Skeletal muscle cell (primary cell): Measurements from ENCODE around the gene PCDH15.

ENCODE experiments used
- DNase-seq: peaks from one replicate; pipeline ENCODE4 v3.0.0-alpha.2; 2010; ENCODE audit warnings: low read depth
- H3K4me3 ChIP-seq: 2 replicates; pipeline ENCODE4 v1.5.1; 2011; ENCODE audit warnings: low read depth, mild to moderate bottlenecking, control low read depth, low read length, moderate library complexity

Gene PCDH15

DNA sequence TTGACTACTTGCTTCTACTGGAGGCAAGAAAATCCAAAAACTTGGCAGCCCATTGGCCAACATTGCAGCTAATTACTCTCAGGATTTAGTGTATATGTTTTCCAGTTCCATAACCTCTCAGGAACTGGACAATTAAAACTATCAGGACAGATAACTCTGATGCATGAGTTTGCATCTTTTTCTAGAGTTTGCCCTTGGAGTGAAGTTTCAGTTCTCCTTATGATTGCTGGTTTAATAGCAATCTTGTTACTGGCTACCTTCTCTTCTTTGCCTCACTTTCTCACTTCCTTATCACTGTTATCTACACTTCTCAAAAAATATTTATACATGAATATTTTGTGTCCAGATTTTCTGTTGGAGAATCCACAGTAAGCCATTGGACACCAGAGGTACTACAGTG lies 735.9 kb downstream of the PCDH15 start:
- no peak overlapping the region for H3K4me3 ChIP-seq
- no peak for DNase-seq

DNA sequence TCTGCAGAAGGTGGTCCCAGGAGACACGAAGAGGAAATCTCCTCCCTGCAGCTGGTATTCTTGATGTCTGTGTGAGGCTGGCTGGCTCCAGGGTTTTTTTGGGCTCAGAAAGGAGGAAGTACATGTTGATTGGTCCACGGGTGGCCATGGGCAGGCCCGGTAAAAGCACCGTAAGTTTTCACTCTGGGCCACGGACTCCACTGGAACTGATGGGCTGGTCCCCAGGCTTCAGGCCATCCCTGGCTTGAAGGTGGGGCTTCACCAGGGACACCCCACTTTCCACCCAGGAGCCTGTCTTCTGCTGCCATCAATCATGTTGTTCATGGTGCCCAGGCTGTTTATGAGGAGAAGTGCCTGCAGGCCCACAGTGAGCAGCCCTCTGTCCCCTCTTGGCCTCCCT lies 736.8 kb downstream of the PCDH15 start:
- DNase-seq, result no peak
- H3K4me3 ChIP-seq, result no peak overlapping the region

DNA sequence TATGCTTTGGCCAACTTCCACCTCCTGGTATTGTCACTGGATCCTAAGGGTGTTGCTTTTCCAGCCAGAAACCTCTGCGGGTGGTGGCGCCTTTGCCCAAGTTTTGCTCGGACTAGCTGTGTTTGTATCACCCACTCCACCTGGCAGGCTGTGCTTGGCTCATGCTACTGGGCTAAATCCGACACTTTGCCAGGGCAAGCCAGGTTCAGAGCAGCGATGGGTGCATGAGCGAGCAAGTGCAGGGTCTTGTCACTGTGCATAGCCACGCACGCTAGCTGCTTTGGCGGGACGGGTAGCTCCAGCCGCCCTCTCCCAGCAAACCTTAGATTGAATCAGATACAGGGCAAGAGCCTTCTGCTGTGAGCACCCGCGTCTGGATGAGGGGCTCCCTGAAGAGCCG lies 737.5 kb downstream of the PCDH15 start:
- no peak overlapping the region for H3K4me3 ChIP-seq
- DNase-seq, result no peak

DNA sequence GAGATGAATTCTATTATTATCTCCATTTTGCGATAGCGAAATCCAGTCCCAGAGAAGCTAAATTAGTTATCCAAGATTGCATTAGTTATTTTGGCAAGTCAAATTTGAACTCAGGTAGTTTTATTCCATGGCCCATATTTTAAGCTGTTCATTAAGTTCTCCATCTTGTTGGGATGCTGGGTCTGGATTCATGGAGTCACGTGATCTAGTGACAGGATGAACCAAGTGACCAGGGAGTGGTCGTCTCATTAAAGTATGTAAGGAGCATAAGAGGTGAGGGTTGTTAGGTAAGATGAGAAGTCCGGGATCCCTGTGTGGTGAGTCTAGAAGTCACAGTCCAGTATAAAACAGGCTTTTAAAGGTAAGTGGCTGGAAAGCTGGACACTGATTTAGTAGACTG lies 740.5 kb downstream of the PCDH15 start:
- no peak overlapping the region for H3K4me3 ChIP-seq
- DNase-seq, result no peak

DNA sequence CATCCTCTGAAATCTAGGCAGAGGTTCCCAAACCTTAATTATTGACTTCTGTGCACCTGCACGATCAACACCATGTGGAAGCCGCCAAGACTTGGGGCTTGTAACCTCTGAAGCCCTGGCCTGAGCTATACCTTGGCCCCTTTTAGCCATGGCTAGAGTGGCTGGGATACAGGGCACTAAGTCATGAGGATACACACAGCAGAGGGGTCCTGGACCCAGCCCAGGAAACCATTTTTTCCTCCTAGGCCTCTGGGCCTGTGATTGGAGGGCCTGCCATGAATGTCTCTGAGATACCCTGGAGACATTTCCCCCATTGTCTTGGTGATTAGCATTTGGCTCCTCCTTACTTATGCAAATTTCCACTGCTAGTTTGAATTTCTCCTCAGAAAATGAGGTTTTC lies 743.7 kb downstream of the PCDH15 start:
- H3K4me3 ChIP-seq, result no peak overlapping the region
- DNase-seq, result no peak

DNA sequence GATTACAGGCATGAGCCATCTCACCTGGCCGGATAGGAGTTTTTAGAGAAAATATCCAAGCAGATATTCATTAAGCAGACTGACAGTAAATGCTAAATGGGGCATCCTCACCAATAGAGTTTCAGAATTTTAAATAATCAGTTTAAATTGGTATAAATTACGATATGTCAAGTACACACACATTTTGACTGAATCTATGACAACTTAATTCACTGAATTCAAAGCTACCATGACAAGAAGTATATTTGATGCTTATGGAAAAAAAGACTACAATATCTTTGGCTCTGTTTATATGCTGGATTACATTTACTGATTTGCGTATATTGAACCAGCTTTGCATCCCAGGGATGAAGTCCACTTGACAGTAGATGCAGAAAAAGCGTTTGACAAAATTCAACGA lies 774.7 kb downstream of the PCDH15 start:
- no peak overlapping the region for H3K4me3 ChIP-seq
- DNase-seq, result no peak

DNA sequence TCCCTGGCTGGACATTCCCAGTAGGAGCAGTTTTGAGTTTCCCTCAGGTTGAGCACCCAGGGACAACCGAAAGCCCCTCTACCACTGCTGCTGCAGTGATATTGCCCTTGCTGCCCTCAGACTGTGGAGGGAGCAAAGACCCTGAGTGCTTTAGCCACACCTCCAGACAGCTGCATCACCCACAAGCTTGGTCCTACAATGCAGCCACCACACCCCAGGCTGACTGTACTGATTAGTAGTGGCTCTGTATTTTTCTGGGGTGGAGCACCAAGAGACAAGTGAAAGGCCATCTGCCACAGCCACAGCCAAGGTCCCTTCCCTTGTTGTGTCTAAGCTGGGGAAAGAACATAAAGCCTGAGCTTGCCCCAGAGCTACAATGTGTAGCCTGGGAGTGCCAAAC lies 789.9 kb downstream of the PCDH15 start:
- H3K4me3 ChIP-seq, result no peak overlapping the region
- DNase-seq, result no peak

DNA sequence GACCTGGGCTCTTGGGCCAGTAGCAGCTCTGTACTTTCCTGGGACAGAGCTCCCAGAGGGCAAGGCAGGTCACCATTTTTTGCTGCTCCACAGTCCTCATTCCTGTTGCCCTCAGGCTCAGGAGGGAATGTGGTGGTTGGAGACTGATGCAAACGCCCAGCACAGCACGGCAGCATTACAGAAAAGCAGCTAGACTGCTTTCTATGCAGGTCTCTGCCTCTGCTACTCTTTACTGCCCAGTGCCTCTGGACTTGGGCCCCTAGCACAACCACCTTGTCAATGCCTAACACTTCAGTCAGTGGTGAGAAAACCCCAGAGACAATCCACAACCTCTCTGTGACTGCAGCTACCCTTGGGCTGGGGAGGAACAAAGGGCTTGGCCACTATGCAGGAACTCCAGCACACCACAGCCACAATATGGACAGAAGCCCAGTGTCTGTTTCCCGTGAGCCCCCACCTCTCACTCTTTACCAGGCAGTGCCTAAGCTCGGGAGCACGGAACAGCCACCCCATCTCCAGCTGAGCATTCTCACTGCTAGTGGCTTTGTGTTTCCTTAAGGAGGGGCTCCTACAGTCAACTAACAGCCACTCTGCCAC lies 790.6 kb downstream of the PCDH15 start:
- H3K4me3 ChIP-seq, result no peak overlapping the region
- no peak for DNase-seq

DNA sequence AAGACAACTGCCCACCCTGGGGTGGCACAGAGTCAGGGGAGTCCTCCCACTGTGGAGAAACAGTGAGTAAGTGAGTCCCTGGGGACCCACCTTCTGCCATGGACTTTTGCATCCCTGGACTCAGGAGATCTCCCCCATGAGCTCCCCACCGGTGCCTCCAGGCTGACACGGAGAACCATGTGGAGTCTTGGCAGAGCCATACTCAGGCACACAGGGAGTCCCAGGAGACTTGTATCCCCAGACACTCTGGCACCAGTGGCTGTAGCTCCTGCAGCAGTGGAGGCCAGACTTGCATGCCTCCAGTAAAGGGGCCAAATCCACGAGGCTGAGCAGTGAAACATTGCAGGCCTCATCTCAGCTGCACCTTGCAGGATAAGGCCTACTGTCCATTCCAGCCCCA lies 791.4 kb downstream of the PCDH15 start:
- no peak overlapping the region for H3K4me3 ChIP-seq
- no peak for DNase-seq

DNA sequence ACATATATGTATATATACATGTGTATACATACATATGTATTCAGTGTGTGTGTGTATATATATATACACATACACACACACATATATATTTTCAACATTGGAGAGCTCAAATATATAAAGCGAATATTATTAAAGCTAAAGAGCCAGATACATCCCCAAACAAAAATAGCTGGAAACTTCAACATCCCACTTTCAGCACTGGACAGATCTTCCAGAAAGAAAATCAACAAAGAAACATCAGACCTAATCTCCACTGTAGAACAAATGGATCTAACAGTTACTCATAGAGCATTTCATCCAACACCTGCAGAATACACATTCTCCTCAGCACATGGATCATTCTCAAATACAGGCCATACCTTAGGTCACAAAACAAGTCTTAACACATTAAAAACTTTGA lies 799.0 kb downstream of the PCDH15 start:
- H3K4me3 ChIP-seq, result no peak overlapping the region
- DNase-seq, result no peak

DNA sequence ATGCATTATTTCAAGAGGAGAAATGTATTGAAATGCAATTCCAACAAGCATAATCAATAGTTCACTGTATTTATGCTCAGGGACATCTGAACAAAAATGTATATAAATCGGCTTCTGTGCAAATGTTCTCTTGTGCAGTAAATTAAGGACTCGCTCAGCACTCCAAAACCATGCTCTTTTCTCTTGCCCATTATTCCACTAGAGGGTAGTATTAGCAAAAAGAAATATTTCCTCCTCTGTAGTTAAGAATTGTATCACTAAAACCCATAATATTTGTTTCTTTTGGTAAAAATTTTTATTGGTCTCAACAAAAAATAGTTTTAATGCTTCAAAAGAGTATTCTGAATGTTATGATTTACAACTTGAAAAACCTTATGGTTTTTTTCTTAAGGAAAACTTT lies 803.1 kb downstream of the PCDH15 start:
- H3K4me3 ChIP-seq, result no peak overlapping the region
- no peak for DNase-seq

DNA sequence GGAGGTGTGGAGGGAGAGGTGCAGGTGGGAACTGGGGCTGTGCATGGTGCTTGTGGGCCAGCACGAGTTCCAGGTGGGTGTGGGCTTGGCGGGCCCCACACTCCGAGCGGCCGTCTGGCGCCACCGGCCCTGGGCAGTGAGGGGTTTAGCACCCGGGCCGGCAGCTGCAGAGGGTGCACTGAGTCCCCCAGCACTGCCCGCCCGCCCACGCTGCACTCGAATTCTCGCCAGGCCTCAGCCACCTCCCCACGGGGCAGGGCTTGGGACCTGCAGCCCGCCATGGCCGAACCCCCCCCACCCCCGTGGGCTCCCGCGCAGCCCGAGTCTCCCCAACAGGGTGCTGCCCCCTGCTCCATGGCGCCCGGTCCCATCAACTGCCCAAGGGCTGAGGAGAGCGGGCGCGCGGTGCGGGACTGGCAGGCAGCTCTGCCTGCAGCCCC lies 810.2 kb downstream of the PCDH15 start:
- no peak for DNase-seq
- no peak overlapping the region for H3K4me3 ChIP-seq

DNA sequence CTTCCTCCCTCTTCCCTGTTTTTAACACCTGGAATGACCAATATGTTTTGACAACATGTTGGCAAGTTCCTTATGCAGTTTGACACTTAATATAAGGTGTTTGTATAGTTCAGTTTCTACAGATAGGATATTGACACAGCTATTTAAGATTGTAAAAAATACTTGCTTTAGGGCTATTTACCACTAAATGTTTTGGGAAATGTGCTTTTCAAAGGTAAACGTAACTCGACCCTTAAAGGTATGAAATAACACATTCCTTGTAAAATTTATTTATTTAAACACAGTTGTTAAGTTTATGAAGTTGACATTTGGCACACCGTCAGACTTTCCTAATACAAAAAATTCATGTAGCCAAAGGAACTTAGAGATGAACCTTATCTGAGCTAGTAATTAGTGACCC lies 817.6 kb downstream of the PCDH15 start:
- H3K4me3 ChIP-seq, result no peak overlapping the region
- no peak for DNase-seq

DNA sequence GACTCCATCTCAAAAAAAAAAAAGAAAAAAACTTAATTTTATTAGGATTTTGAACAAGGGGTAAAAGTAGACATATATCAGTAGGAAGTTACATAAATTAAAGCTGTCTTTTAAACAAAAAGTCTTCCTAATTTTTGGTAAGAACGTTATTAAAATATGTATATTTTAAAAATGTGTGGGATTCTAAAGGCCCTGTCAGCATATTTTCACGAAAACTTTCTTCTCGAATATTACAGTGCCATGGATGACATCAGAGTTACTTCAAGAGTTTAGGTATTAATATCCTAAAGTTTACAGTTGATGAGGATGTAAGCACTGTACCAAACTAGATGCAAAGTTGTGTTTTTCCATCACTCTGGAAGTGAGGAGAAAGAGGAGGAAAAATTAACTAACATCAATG lies 820.8 kb downstream of the PCDH15 start:
- no peak overlapping the region for H3K4me3 ChIP-seq
- DNase-seq, result no peak

DNA sequence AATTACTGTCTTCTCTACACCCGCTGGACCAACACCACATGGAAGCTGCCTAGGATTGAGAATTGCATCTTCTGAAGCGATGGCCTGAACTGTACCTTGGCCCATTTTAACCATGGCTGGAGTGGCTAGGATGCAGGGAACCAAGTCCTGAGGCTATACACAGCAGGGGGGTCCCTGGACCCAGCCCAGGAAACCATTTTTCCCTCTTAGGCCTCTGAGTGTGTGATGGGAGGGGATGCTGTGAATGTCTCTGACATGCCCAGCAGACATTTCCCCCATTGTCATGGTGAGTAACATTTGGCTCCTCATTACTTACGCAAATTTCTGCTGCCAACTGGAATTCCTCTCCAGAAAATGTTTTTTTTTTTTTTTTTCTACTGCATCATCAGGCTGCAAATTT lies 822.7 kb downstream of the PCDH15 start:
- H3K4me3 ChIP-seq, result no peak overlapping the region
- DNase-seq, result no peak

DNA sequence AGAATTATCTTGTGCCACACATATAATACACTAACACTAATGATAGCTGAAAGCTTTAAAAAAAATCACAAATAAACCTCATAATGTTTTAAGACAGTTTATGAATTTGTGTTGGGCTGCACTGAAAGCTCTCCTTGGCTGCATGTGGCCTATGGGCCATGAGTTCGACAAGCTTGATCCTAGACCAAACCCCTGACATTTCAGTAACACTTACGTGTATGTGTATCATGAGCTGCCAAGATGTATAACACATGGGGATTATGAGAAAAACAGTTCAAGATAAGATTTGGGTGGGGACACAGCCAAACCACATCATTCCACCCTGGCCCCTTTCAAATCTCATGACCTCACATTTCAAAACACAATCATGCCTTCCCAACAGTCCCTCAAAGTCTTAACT lies 823.8 kb downstream of the PCDH15 start:
- no peak overlapping the region for H3K4me3 ChIP-seq
- no peak for DNase-seq

DNA sequence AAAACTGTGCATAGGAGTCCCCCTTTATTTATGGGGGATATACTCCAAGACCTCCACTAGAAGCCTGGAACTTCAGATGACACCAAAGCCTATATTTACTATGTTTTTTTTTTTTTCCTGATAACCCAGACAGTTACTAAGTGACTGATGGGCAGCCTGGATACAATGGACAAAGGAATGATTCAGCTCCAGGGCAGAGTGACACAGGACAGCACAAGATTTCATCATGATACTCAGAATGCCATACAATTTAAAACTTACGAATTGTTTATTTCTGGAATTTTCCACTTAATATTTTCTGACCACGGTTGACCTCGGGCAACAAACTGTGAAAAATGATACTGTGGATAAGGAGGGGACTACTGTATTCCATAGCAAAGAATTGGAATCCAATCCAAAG lies 843.6 kb downstream of the PCDH15 start:
- DNase-seq, result no peak
- H3K4me3 ChIP-seq, result no peak overlapping the region

DNA sequence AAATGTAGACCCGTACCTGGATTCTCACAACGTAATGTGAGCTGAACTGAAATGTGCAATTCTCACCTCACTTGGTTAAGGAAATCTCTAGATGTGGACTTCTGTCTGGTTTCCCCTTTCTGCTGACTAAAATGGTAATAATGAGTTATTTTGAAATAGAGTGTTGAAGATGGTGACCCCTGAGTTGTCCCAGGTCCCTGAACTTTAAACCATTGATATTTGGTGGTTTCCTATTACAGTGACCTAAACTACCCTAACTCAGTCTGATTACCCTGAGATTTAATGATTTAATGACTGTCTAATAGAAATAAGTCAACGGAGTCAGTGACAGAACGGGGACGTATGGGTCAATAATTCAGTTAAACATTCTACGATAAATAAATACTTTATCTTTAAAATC lies 845.9 kb downstream of the PCDH15 start:
- no peak for DNase-seq
- no peak overlapping the region for H3K4me3 ChIP-seq

DNA sequence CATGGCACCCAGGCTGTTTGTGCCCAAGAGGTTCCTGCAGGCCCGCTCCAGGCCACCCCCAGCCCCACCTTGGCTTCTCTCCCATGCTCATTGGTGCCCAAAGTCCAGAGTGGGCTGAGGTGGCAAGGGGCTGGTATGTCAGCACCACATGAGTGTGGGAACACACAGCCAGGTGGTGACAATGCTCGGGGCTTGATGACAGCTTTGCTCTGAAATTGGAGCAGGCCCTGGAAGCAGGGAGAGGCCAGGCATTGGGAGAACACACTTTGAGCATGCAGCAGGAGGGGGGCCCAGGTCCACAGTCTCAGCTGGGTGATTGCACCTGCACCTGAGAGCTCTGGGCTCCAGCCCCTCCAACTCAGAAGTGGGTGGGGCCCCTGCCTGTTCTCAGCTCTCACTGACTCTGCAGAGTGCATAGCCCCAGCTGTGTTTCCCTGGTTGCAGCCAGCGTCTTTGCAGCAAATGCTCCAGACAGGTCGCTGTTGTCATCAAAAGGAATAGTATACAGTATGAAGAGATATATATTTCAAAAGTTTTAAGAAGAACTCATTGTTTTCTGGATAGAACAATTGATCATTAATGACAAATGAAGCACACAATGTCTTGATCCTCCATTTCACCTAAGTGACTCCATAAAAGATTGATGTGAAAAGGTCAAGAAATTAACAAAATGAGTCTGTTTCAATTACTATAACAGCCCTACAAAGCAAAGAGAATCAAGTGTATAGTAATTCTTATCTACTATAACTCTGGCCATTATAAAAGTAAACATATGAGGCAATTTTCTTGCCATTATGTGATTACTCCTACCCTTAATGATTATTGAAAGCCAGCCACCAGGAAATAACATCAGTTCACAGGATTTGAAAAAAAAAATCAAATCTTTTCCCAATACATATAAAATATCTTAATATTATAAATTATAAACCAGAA lies 848.1 kb downstream of the PCDH15 start:
- DNase-seq, result no peak
- no peak overlapping the region for H3K4me3 ChIP-seq

DNA sequence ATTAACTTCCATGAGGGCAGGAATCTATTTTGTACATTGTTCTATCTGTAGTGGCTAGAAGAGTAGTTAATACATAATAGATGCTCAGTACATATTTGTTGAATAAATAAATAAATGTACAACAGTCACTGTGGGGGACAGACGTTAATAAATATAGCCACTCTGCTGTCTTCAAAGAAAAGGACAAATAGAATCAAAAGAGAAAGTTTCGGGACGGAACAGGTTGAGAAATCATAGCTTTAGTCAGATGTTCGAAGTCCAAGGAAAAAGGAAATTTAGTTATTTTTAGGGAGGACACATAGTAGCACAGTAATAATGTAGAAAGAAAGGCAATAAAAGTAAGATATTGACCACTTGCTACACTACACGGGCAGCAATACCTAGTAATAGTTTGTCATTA lies 861.4 kb downstream of the PCDH15 start:
- DNase-seq, result no peak
- no peak overlapping the region for H3K4me3 ChIP-seq

DNA sequence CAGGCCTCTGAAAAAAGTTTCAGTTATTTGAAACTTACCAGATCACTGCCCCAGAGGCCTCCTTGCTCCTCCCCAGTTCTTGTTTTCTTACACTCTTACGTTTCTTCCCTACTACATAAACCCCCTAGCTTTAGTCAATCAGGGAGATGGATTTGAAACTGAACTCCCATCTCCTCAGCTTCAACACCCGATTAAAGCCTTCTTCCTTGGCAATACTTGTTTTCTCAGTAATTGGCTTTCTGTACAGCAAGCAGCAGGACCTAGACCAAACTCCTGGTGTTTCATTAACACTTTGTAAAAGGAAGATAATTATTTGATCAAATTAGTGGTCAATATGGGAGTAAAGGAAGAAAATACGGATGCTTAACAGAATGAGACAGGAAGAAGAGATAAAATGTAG lies 870.4 kb downstream of the PCDH15 start:
- no peak for DNase-seq
- no peak overlapping the region for H3K4me3 ChIP-seq
